Measurements from ENCODE around the gene TPRX2.

DNA sequence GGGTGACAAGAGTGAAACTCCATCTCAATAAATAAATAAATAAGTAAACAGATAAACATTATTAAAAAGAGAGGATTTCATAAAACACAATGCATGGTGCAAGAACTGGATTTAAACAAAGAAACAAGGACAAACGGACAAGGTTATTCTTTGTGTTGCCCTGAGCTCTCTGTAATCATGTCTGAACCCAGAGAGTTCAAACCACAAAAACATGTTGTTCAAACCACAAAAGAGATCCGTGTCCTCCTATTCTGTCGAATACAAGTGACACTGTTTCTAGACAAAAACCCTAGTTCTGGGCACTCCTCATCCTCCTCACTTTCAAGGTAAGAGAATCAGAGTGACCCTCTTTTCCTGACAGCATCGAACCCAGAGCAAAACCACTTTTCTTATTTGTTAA lies 4.6 kb upstream of the TPRX2 start:
- TF ChIP-seq, protein P1, sequence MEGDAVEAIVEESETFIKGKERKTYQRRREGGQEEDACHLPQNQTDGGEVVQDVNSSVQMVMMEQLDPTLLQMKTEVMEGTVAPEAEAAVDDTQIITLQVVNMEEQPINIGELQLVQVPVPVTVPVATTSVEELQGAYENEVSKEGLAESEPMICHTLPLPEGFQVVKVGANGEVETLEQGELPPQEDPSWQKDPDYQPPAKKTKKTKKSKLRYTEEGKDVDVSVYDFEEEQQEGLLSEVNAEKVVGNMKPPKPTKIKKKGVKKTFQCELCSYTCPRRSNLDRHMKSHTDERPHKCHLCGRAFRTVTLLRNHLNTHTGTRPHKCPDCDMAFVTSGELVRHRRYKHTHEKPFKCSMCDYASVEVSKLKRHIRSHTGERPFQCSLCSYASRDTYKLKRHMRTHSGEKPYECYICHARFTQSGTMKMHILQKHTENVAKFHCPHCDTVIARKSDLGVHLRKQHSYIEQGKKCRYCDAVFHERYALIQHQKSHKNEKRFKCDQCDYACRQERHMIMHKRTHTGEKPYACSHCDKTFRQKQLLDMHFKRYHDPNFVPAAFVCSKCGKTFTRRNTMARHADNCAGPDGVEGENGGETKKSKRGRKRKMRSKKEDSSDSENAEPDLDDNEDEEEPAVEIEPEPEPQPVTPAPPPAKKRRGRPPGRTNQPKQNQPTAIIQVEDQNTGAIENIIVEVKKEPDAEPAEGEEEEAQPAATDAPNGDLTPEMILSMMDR (conservative IDR thresholded peaks at IDR 0.05 in 1 of 2, IDR thresholded peaks at IDR 0.05 in 1 of 2; ENCODE audit: extremely low read depth in 1 of 2, insufficient read depth in 1 of 2, low read depth in 1 of 2, low read length in 2 of 2), result no peak
- TF ChIP-seq EZH2 (IDR thresholded peaks at IDR 0.05; ENCODE audit: borderline replicate concordance, low read length), result no peak

Data from mammary epithelial cell (primary cell).